Measurements from ENCODE around the gene COX19.

COX19 gene

GRCh38 chr7:988963-989529, 13.7 kb upstream of the COX19 start:
- no peaks in the 10 kb centered on the region for H3K9me3 ChIP-seq (ENCODE audit: control insufficient read depth, insufficient read depth, low read length)
- no peaks in the 10 kb centered on the region for H3K36me3 ChIP-seq (ENCODE audit: control insufficient read depth, insufficient read depth, low read length)
- no peak overlapping the region for H3K4me3 ChIP-seq (ENCODE audit: low read depth, low read length)
- no peak overlapping the region for H3K9ac ChIP-seq (ENCODE audit: low read depth, low read length)
- H3K4me1 ChIP-seq (ENCODE audit: control insufficient read depth, insufficient read depth, low read length), result no peaks in the 10 kb centered on the region
- H3K27ac ChIP-seq (ENCODE audit: low read depth, low read length), result no peak overlapping the region
- no peaks in the 10 kb centered on the region for H3K27me3 ChIP-seq (ENCODE audit: control insufficient read depth, insufficient read depth, low read length)

- H3K27me3 ChIP-seq (ENCODE audit: control insufficient read depth, insufficient read depth, low read length), result no peaks in the 10 kb centered on the region
- H3K9me3 ChIP-seq (ENCODE audit: control insufficient read depth, insufficient read depth, low read length), result no peaks in the 10 kb centered on the region
- H3K36me3 ChIP-seq (ENCODE audit: control insufficient read depth, insufficient read depth, low read length), result no peaks in the 10 kb centered on the region
- H3K4me3 ChIP-seq (ENCODE audit: low read depth, low read length), result no peak overlapping the region
- H3K4me1 ChIP-seq (ENCODE audit: control insufficient read depth, insufficient read depth, low read length), result no peaks in the 10 kb centered on the region
- no peak overlapping the region for H3K27ac ChIP-seq (ENCODE audit: low read depth, low read length)
- H3K9ac ChIP-seq (ENCODE audit: low read depth, low read length), result no peak overlapping the region
Observed at GRCh38 chr7:988426-988911, 13.1 kb upstream of the COX19 start.

- Histone ChIP-seq H3K27me3 (ENCODE audit: control insufficient read depth, insufficient read depth, low read length) (no peaks in the 10 kb centered on the region), H3K4me3 (ENCODE audit: low read depth, low read length) (no peak overlapping the region), H3K27ac (ENCODE audit: low read depth, low read length) (no peak overlapping the region), H3K9ac (ENCODE audit: low read depth, low read length) (no peak overlapping the region), H3K4me1 (ENCODE audit: control insufficient read depth, insufficient read depth, low read length) (no peaks in the 10 kb centered on the region), H3K36me3 (ENCODE audit: control insufficient read depth, insufficient read depth, low read length) (no peaks in the 10 kb centered on the region), H3K9me3 (ENCODE audit: control insufficient read depth, insufficient read depth, low read length) (no peaks in the 10 kb centered on the region)
Observed at GRCh38 chr7:987909-988308, 12.6 kb upstream of the COX19 start.

GRCh38 chr7:986766-987751, 11.7 kb upstream of the COX19 start:
- no peaks in the 10 kb centered on the region for H3K9me3 ChIP-seq (ENCODE audit: control insufficient read depth, insufficient read depth, low read length)
- H3K27me3 ChIP-seq (ENCODE audit: control insufficient read depth, insufficient read depth, low read length), result no peaks in the 10 kb centered on the region
- no peak overlapping the region for H3K27ac ChIP-seq (ENCODE audit: low read depth, low read length)
- H3K36me3 ChIP-seq (ENCODE audit: control insufficient read depth, insufficient read depth, low read length), result no peaks in the 10 kb centered on the region
- H3K4me1 ChIP-seq (ENCODE audit: control insufficient read depth, insufficient read depth, low read length), result no peaks in the 10 kb centered on the region
- H3K9ac ChIP-seq (ENCODE audit: low read depth, low read length), result no peak overlapping the region
- H3K4me3 ChIP-seq (ENCODE audit: low read depth, low read length), result no peak overlapping the region

GRCh38 chr7:985915-986741, 10.8 kb upstream of the COX19 start:
- Histone ChIP-seq H3K9me3 (ENCODE audit: control insufficient read depth, insufficient read depth, low read length) (no peaks in the 10 kb centered on the region), H3K36me3 (ENCODE audit: control insufficient read depth, insufficient read depth, low read length) (no peaks in the 10 kb centered on the region), H3K4me1 (ENCODE audit: control insufficient read depth, insufficient read depth, low read length) (no peaks in the 10 kb centered on the region), H3K9ac (ENCODE audit: low read depth, low read length) (no peak overlapping the region), H3K27me3 (ENCODE audit: control insufficient read depth, insufficient read depth, low read length) (no peaks in the 10 kb centered on the region), H3K4me3 (ENCODE audit: low read depth, low read length) (no peak overlapping the region), H3K27ac (ENCODE audit: low read depth, low read length) (no peak overlapping the region)

- Histone ChIP-seq H3K36me3 (ENCODE audit: control insufficient read depth, insufficient read depth, low read length) (no peaks in the 10 kb centered on the region), H3K9ac (ENCODE audit: low read depth, low read length) (no peak overlapping the region), H3K27me3 (ENCODE audit: control insufficient read depth, insufficient read depth, low read length) (no peaks in the 10 kb centered on the region), H3K9me3 (ENCODE audit: control insufficient read depth, insufficient read depth, low read length) (no peaks in the 10 kb centered on the region), H3K27ac (ENCODE audit: low read depth, low read length) (no peak overlapping the region), H3K4me3 (ENCODE audit: low read depth, low read length) (no peak overlapping the region), H3K4me1 (ENCODE audit: control insufficient read depth, insufficient read depth, low read length) (no peaks in the 10 kb centered on the region)
Observed at GRCh38 chr7:985127-985416, 9.7 kb upstream of the COX19 start.

- Histone ChIP-seq H3K27ac (ENCODE audit: low read depth, low read length) (no peak overlapping the region), H3K27me3 (ENCODE audit: control insufficient read depth, insufficient read depth, low read length) (no peaks in the 10 kb centered on the region)
Observed at GRCh38 chr7:984361-985126, 9.2 kb upstream of the COX19 start.

GRCh38 chr7:983616-984071, 8.3 kb upstream of the COX19 start:
- Histone ChIP-seq H3K4me1 (ENCODE audit: control insufficient read depth, insufficient read depth, low read length) (no peaks in the 10 kb centered on the region), H3K36me3 (ENCODE audit: control insufficient read depth, insufficient read depth, low read length) (no peaks in the 10 kb centered on the region), H3K9me3 (ENCODE audit: control insufficient read depth, insufficient read depth, low read length) (no peaks in the 10 kb centered on the region), H3K9ac (ENCODE audit: low read depth, low read length) (no peak overlapping the region), H3K4me3 (ENCODE audit: low read depth, low read length) (no peak overlapping the region), H3K27ac (ENCODE audit: low read depth, low read length) (no peak overlapping the region), H3K27me3 (ENCODE audit: control insufficient read depth, insufficient read depth, low read length) (no peaks in the 10 kb centered on the region)

More at GRCh38 chr7:984361-985126, 9.2 kb upstream of the COX19 start:
- no peaks in the 10 kb centered on the region for H3K9me3 ChIP-seq (ENCODE audit: control insufficient read depth, insufficient read depth, low read length)
- no peaks in the 10 kb centered on the region for H3K4me1 ChIP-seq (ENCODE audit: control insufficient read depth, insufficient read depth, low read length)
- no peaks in the 10 kb centered on the region for H3K36me3 ChIP-seq (ENCODE audit: control insufficient read depth, insufficient read depth, low read length)
- no peak overlapping the region for H3K4me3 ChIP-seq (ENCODE audit: low read depth, low read length)
- no peak overlapping the region for H3K9ac ChIP-seq (ENCODE audit: low read depth, low read length)

GRCh38 chr7:983004-983615, 7.8 kb upstream of the COX19 start, which contains the start of gene CYP2W1:
Gene CYP2W1 (plus strand): TSS chr7:983181. CDS start chr7:983212, 31 bp downstream.
- no peaks in the 10 kb centered on the region for H3K4me1 ChIP-seq (ENCODE audit: control insufficient read depth, insufficient read depth, low read length)

GRCh38 chr7:982511-983003, 7.2 kb upstream of the COX19 start:
- Histone ChIP-seq H3K36me3 (ENCODE audit: control insufficient read depth, insufficient read depth, low read length) (no peaks in the 10 kb centered on the region), H3K9me3 (ENCODE audit: control insufficient read depth, insufficient read depth, low read length) (no peaks in the 10 kb centered on the region), H3K9ac (ENCODE audit: low read depth, low read length) (no peak overlapping the region), H3K4me1 (ENCODE audit: control insufficient read depth, insufficient read depth, low read length) (no peaks in the 10 kb centered on the region), H3K27ac (ENCODE audit: low read depth, low read length) (no peak overlapping the region), H3K27me3 (ENCODE audit: control insufficient read depth, insufficient read depth, low read length) (no peaks in the 10 kb centered on the region), H3K4me3 (ENCODE audit: low read depth, low read length) (no peak overlapping the region)

More at GRCh38 chr7:983004-983615, 7.8 kb upstream of the COX19 start, which contains the start of gene CYP2W1:
- Histone ChIP-seq H3K27ac (ENCODE audit: low read depth, low read length) (no peak within 1 kb of the TSS), H3K9me3 (ENCODE audit: control insufficient read depth, insufficient read depth, low read length) (no peaks in the 10 kb centered on the region), H3K27me3 (ENCODE audit: control insufficient read depth, insufficient read depth, low read length) (no peaks in the 10 kb centered on the region), H3K4me3 (ENCODE audit: low read depth, low read length) (no peak within 1 kb of the TSS), H3K9ac (ENCODE audit: low read depth, low read length) (no peak within 1 kb of the TSS), H3K36me3 (ENCODE audit: control insufficient read depth, insufficient read depth, low read length) (no peaks in the 10 kb centered on the region)

All from HUES48 (cell line).